CD4-positive, alpha-beta T cell treated with Interleukin-4 for 4 hours (primary cell): ENCODE data around the gene MYOC.
A peak's percentile ranks its signal among the peaks of the same experiment; 100 is the strongest.
"Not testable (repeated sequence)": the region's sequence is repeated elsewhere in the genome, so short reads cannot be mapped to it uniquely, and the experiment has no call there.

ENCODE experiments used
- DNase-seq: peaks from one replicate; pipeline ENCODE4 v3.0.0-alpha.2; 2020

Gene MYOC

GRCh38 chr1:171645553-171646248 is 6.8 kb downstream of the MYOC start:
- DNase-seq, result no peak

- peak; percentile 63 for DNase-seq
Measured at GRCh38 chr1:171644805-171645483, 7.5 kb downstream of the MYOC start.

GRCh38 chr1:171643156-171643555 is 9.3 kb downstream of the MYOC start:
- no peak for DNase-seq

- DNase-seq, result no peak
Measured at GRCh38 chr1:171642197-171642596, 10.3 kb downstream of the MYOC start.

GRCh38 chr1:171641076-171641864 is 11.2 kb downstream of the MYOC start:
- no peak for DNase-seq

GRCh38 chr1:171640225-171640624 is 12.3 kb downstream of the MYOC start:
- no peak for DNase-seq

- no peak for DNase-seq
Measured at GRCh38 chr1:171637928-171638576, 14.4 kb downstream of the MYOC start.

GRCh38 chr1:171636141-171636540 is 16.3 kb downstream of the MYOC start:
- DNase-seq, result no peak

- no peak for DNase-seq
Measured at GRCh38 chr1:171635661-171636060, 16.8 kb downstream of the MYOC start.

- no peak for DNase-seq
Measured at GRCh38 chr1:171628225-171628624, 24.3 kb downstream of the MYOC start.

- no peak for DNase-seq
Measured at GRCh38 chr1:171627020-171627419, 25.5 kb downstream of the MYOC start.

- DNase-seq, result no peak
Measured at GRCh38 chr1:171625225-171625624, 27.3 kb downstream of the MYOC start.

- no peak for DNase-seq
Measured at GRCh38 chr1:171623651-171624331, 28.7 kb downstream of the MYOC start.

- no peak for DNase-seq
Measured at GRCh38 chr1:171622152-171622462, 30.4 kb downstream of the MYOC start, which contains the start of gene MYOCOS. Gene MYOCOS, plus strand, starts transcription at chr1:171622243. Its CDS starts 1,641 bp downstream, at chr1:171623884.

GRCh38 chr1:171616586-171616985 is 35.9 kb downstream of the MYOC start:
- DNase-seq, result no peak

- not testable (repeated sequence) for DNase-seq
Measured at GRCh38 chr1:171615122-171615906, 37.2 kb downstream of the MYOC start.

- DNase-seq, result no peak
Measured at GRCh38 chr1:171613282-171613681, 39.2 kb downstream of the MYOC start.

- no peak for DNase-seq
Measured at GRCh38 chr1:171611306-171611705, 41.2 kb downstream of the MYOC start.

GRCh38 chr1:171610385-171610784 is 42.1 kb downstream of the MYOC start:
- DNase-seq, result no peak

- DNase-seq, result no peak
Measured at GRCh38 chr1:171606402-171606941, 46.0 kb downstream of the MYOC start.

- DNase-seq, result not testable (repeated sequence)
Measured at GRCh38 chr1:171603042-171603441, 49.4 kb downstream of the MYOC start.

GRCh38 chr1:171600862-171601261 is 51.6 kb downstream of the MYOC start:
- DNase-seq, result no peak
